K562 (cell line): ENCODE data around the gene DGCR2. TPM values are rescaled to one million over a fixed set of nuclear protein-coding genes. Genes with fewer than 3 reads are reported as not detected.

Experiments used
- ARID4B ChIP-seq: sonication (generic); formaldehyde crosslinking; IDR thresholded peaks from 2 replicates; pipeline ENCODE4 v1.8.0; 2022; ENCODE audit warnings: mild to moderate bottlenecking, missing genetic modification reagents
- CEBPZ ChIP-seq: fragments of 150-350 bp; IDR thresholded peaks from 2 replicates; pipeline ENCODE4 v1.6.1; 2014; ENCODE audit warnings: low read depth, mild to moderate bottlenecking, low read length, borderline replicate concordance
- ZC3H8 ChIP-seq: fragments of 450-650 bp; IDR thresholded peaks from 2 replicates; pipeline ENCODE4 v1.6.1; 2017
- ZNF717 ChIP-seq: fragments of 250-450 bp; sonication (Bioruptor Pico); IDR thresholded peaks from 2 replicates; pipeline ENCODE4 v1.5.0; 2021
- polyA plus RNA-seq, 8 experiments: library from polyadenylated mRNA; depleted of rRNA in 4 of 8; stranded (reverse) in 5 of 8; unstranded in 3 of 8; fragments of >200 nt; fragmentation: Nextera tagmentation in 2 of 8; fragmentation: Illumina TruSeq in 1 of 8; extraction: Ambion mirVana in 2 of 8; extraction: Trizol in 1 of 8; gene quantifications; 2 replicates each; pipeline versions ENCODE4 v1.2.1 to v1.2.3, GENCODE V29; 2011 to 2014; ENCODE audit warnings: inconsistent platforms in 1 of 8, missing spikeins in 1 of 8
- total RNA-seq, 7 experiments: library from RNA; depleted of rRNA in 6 of 7; stranded (reverse); fragments of >200 nt in 6 of 7; fragmentation: Illumina TruSeq in 2 of 7; extraction: Trizol in 2 of 7; gene quantifications; 2 replicates each; pipeline versions ENCODE4 v1.2.1 to v1.2.3, GENCODE V29; 2011 to 2021; ENCODE audit warnings: low replicate concordance in 1 of 7
- TF ChIP-seq, protein P1 (sequence below): sonication (generic); formaldehyde crosslinking; IDR thresholded peaks from 2 replicates; pipeline ENCODE4 v1.8.1; 2022; ENCODE audit warnings: missing genetic modification reagents
- TF ChIP-seq, protein P2 (sequence below): sonication (generic); formaldehyde crosslinking; IDR thresholded peaks from 2 replicates; pipeline ENCODE4 v1.8.1; 2022; ENCODE audit warnings: missing genetic modification reagents

DGCR2 gene
- total and polyA plus RNA-seq, 9 of the 15 experiments (the other 6 are each of a cell fraction or from before 2014, with no cell fraction given) = 0.69 to 101 (median 56.4) TPM

GRCh38 chr22:19122752-19123492 is 710 bp upstream of the DGCR2 start (continued):
- no peak for TF ChIP-seq CEBPZ
- TF ChIP-seq ZC3H8 = no peak
- no peak for TF ChIP-seq ZNF717 (CRISPR knock-in tag)
- TF ChIP-seq, protein P1, sequence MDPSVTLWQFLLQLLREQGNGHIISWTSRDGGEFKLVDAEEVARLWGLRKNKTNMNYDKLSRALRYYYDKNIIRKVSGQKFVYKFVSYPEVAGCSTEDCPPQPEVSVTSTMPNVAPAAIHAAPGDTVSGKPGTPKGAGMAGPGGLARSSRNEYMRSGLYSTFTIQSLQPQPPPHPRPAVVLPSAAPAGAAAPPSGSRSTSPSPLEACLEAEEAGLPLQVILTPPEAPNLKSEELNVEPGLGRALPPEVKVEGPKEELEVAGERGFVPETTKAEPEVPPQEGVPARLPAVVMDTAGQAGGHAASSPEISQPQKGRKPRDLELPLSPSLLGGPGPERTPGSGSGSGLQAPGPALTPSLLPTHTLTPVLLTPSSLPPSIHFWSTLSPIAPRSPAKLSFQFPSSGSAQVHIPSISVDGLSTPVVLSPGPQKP (CRISPR knock-in tag) = no peak
- TF ChIP-seq ARID4B (CRISPR knock-in tag) = no peak
- TF ChIP-seq, protein P2, sequence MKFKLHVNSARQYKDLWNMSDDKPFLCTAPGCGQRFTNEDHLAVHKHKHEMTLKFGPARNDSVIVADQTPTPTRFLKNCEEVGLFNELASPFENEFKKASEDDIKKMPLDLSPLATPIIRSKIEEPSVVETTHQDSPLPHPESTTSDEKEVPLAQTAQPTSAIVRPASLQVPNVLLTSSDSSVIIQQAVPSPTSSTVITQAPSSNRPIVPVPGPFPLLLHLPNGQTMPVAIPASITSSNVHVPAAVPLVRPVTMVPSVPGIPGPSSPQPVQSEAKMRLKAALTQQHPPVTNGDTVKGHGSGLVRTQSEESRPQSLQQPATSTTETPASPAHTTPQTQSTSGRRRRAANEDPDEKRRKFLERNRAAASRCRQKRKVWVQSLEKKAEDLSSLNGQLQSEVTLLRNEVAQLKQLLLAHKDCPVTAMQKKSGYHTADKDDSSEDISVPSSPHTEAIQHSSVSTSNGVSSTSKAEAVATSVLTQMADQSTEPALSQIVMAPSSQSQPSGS (CRISPR knock-in tag) = no peak
